Adipocyte (in vitro differentiated cells): ENCODE data around the gene ATG4C.

Experiments used
- DNase-seq: peaks from one replicate; pipeline ENCODE4 v3.0.0-alpha.2; 2015; ENCODE audit warnings: low read depth
- H3K27me3 ChIP-seq: replicated peaks from 2 replicates; pipeline ENCODE4 v1.7.0; 2013; ENCODE audit warnings: mild to moderate bottlenecking, low read length, moderate library complexity; ENCODE audit not compliant: control insufficient read depth, insufficient read depth
- H3K36me3 ChIP-seq: 2 replicates; pipeline ENCODE4 v1.7.0; 2013; ENCODE audit warnings: low read length, mild to moderate bottlenecking, moderate library complexity; ENCODE audit not compliant: control insufficient read depth, insufficient read depth, severe bottlenecking
- H3K4me1 ChIP-seq: 2 replicates; pipeline ENCODE4 v1.7.0; 2013; ENCODE audit warnings: mild to moderate bottlenecking, low read length, moderate library complexity; ENCODE audit not compliant: control insufficient read depth, insufficient read depth
- H3K4me3 ChIP-seq: 2 replicates; pipeline ENCODE4 v1.7.0; 2013; ENCODE audit warnings: mild to moderate bottlenecking, low read length, moderate library complexity
- H3K9ac ChIP-seq: 2 replicates; pipeline ENCODE4 v1.7.0; 2013; ENCODE audit warnings: mild to moderate bottlenecking, low read length, moderate library complexity
- H3K9me3 ChIP-seq: 2 replicates; pipeline ENCODE4 v1.7.0; 2013; ENCODE audit warnings: mild to moderate bottlenecking, low read length, moderate library complexity; ENCODE audit not compliant: control insufficient read depth

ATG4C gene

DNA sequence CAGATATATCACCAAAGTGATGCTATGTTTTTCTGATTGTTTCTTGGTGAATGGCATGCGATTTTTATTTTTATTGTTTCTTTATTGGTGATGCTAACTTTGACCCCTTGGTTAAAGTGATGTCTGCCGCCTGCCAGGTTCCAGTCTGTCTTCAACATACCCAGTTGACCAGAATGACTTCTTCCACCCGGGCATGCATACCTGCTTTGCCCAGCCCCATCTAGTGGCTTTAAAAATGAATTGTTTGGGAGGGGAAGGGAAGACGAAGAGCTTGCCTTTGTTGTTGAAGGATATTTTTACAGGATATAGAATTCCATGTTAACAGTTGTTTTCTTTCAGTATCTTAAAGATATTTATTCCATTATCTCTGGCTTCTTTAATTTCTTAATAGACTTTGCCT, 65.1 kb downstream of the ATG4C start:
- H3K9ac ChIP-seq: no peak overlapping the region
- no peaks in the 10 kb centered on the region for H3K27me3 ChIP-seq
- H3K36me3 ChIP-seq: peaks cover 9% of the 10 kb centered on the region
- no peak for DNase-seq
- no peaks in the 10 kb centered on the region for H3K9me3 ChIP-seq
- H3K4me3 ChIP-seq: no peak overlapping the region
- no peaks in the 10 kb centered on the region for H3K4me1 ChIP-seq

GRCh38 chr1:62852253-62852652, 68.3 kb downstream of the ATG4C start:
- no peaks in the 10 kb centered on the region for H3K9me3 ChIP-seq
- no peaks in the 10 kb centered on the region for H3K4me1 ChIP-seq
- DNase-seq: no peak
- no peaks in the 10 kb centered on the region for H3K27me3 ChIP-seq
- H3K4me3 ChIP-seq: no peak overlapping the region
- no peak overlapping the region for H3K9ac ChIP-seq
- peaks cover 5% of the 10 kb centered on the region for H3K36me3 ChIP-seq

DNA sequence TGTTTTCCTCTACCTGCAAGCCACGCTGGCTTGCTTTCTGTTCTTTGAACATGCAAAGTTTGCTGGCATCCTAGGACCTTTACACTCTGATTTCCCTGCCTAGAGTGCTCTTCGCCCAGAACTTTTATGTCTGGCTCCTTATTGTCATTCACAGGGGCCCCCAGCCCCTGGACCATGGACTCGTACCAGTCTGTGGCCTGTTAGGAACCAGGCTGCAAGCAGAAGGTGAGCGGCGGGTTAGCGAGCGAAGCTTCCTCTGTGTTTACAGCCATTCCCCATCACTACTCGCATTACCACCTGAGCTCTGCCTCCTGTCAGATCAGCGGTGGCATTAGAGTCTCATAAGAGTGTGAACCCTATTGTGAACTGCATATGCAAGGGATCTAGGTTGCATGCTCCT, 73.0 kb downstream of the ATG4C start:
- H3K27me3 ChIP-seq: no peaks in the 10 kb centered on the region
- H3K9me3 ChIP-seq: no peaks in the 10 kb centered on the region
- DNase-seq: no peak
- H3K9ac ChIP-seq: no peak overlapping the region
- H3K4me1 ChIP-seq: no peaks in the 10 kb centered on the region
- no peak overlapping the region for H3K4me3 ChIP-seq
- H3K36me3 ChIP-seq: peaks cover 5% of the 10 kb centered on the region

DNA sequence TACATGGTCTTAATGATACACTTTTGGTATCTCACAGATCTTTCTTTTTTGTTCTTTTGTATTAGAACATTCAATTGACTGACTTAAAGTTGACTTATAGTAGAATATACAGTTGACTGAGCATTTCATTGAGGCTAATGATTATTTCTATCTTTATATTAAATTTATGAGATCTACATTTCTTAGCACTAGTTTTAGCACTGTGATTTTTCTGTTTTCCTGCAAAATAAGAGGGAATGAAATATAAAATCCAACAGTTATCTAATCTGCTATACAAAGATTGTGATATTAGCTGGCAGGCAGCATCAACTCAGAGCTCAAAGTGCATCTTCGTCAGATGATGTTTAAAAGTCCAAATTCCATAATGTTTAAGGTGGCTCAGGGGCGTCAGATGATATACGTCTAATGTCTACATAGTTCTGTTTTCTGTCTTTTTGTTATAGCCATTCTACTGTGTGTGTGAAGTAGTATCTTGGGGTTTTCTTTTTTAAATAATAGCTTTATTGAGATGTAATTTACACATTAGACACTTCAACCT, 85.4 kb downstream of the ATG4C start:
- Histone ChIP-seq H3K4me3 (no peak overlapping the region), H3K36me3 (no peaks in the 10 kb centered on the region), H3K9ac (no peak overlapping the region), H3K27me3 (no peaks in the 10 kb centered on the region), H3K4me1 (peaks cover 5% of the 10 kb centered on the region), H3K9me3 (no peaks in the 10 kb centered on the region)
- no peak for DNase-seq

DNA sequence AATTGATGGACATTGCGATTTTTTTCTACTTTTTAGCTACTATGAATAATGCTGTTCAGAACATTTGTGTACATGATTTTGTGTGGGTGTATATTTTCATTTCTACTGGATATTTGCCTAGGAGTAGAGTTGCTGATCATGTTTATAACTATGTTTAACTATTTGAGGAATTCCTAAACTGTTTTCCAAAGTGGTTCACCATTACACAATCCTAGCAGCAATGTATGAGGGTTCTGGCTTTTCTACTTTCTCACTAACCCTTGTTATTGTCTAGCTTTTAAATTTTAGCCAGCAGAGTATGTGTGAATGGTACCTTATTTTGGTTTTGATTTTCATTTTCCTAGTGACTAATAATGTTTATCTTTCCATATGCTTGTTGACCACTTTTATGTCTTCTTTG, 86.2 kb downstream of the ATG4C start:
- H3K9me3 ChIP-seq: no peaks in the 10 kb centered on the region
- no peaks in the 10 kb centered on the region for H3K36me3 ChIP-seq
- no peaks in the 10 kb centered on the region for H3K27me3 ChIP-seq
- H3K9ac ChIP-seq: no peak overlapping the region
- DNase-seq: peak; percentile 22
- H3K4me3 ChIP-seq: no peak overlapping the region
- H3K4me1 ChIP-seq: peaks cover 5% of the 10 kb centered on the region

DNA sequence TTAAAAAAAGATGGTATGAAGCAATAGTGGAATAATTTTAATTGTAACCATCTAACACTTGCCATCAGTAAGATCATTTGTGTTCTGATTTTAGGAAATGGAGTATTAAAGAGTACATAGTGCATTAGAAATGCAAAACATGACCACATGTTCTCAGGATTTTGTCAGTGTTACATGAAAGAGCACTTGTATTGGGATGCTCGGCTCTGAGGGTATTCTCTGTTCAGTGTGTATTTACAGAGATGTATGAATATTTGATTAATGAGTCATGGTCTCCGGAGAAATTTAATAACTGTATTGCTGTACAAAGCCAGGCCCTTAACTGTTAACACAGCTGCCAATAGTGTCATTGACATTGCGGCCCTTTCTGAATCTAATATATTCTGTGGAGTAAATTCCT, 91.7 kb downstream of the ATG4C start:
- Histone ChIP-seq H3K4me1 (no peaks in the 10 kb centered on the region), H3K27me3 (no peaks in the 10 kb centered on the region), H3K9me3 (peaks cover 7% of the 10 kb centered on the region)

DNA sequence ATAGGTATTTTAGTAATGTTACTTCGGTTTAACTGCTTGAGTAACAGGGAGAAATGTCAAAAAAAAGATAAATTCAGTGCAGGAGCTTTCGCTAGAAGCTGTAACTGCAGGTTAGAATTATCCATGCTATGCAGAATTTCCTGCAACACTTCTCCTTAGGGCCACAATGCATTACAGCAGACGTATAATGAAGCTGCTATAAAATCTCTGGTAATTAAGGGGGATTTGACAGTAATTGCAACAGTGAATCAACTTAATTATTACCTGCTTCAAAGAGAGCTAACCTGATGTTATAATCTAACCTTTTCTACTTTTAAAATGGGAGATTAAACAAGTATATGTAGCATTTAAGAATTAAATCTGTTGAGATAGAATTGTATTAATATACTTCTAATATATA, 92.6 kb downstream of the ATG4C start:
- no peak overlapping the region for H3K9ac ChIP-seq
- DNase-seq: no peak
- no peaks in the 10 kb centered on the region for H3K4me1 ChIP-seq
- peaks cover 7% of the 10 kb centered on the region for H3K9me3 ChIP-seq
- no peak overlapping the region for H3K4me3 ChIP-seq
- H3K36me3 ChIP-seq: no peaks in the 10 kb centered on the region
- no peaks in the 10 kb centered on the region for H3K27me3 ChIP-seq

More for the DNA sequence above, 91.7 kb downstream of the ATG4C start:
- H3K36me3 ChIP-seq: no peaks in the 10 kb centered on the region
- no peak overlapping the region for H3K4me3 ChIP-seq
- no peak overlapping the region for H3K9ac ChIP-seq
- no peak for DNase-seq

DNA sequence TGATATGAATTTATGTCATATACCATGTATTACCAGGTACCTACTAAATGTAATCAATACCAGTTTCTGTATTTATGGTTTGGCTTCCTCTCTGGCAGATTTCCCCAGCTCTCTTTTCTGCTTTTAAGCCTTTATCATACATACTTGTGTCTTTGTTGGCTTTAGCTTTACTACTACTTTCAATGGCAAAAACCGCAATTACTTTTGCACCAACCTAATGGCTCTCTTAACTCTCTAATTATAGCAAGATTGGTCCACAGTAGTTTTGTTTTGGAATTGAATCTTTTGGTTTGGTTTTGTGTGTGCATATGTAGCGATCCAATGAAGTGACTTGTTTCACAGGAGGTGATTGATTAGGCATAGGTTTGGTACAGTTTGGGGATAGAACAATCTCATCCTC, 93.6 kb downstream of the ATG4C start:
- Histone ChIP-seq H3K9me3 (peaks cover 7% of the 10 kb centered on the region), H3K9ac (no peak overlapping the region)
- no peak for DNase-seq

GRCh38 chr1:62879962-62880361, 96.0 kb downstream of the ATG4C start:
- H3K27me3 ChIP-seq: no peaks in the 10 kb centered on the region

More for the DNA sequence above, 93.6 kb downstream of the ATG4C start:
- Histone ChIP-seq H3K4me3 (no peak overlapping the region), H3K4me1 (no peaks in the 10 kb centered on the region), H3K27me3 (no peaks in the 10 kb centered on the region), H3K36me3 (no peaks in the 10 kb centered on the region)

DNA sequence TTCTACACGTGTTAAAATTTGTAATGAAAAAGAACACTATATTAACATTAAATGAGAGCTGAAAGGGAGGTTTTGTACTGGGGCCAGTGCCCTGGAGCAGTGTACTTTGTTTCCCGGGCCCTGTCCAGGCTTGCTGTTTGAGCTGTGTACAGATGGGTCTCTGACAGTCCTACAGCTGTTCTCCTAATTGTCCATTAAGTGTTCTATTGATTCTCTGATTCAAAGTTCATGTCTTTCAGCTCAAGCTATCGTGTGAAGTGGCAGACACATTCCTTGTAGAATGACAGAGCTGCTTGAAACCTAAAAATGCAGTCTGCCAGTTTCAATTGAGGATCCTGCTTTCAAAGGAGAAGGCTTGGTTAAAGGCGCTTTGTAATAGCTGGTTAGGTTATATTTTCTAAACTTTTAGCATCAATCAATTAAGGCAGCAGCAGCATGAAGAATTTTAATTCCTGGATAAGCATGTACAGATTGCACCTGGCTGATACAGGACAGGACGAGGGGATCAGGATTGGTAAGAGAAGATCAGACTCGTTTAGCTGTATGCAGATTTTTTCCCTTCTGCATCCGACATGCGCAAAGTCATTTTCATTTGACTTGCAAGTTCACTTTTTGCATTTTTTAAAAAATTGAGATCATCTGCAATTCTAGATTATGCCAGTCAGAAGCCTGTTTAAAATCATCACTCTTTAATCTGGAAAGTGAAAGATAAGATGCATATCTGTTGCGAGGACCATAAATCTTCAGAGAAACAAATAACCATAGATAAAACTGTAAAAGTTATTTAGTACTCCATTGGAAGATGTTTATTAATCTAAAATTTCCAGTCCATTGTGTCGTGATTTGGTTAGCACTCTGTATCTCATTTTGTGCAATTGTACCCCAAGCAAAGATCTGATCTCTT, 98.5 kb downstream of the ATG4C start:
- no peaks in the 10 kb centered on the region for H3K27me3 ChIP-seq
- H3K9ac ChIP-seq: no peak overlapping the region
- no peak overlapping the region for H3K4me3 ChIP-seq
- H3K9me3 ChIP-seq: peaks cover 7% of the 10 kb centered on the region
- no peak for DNase-seq
- no peaks in the 10 kb centered on the region for H3K4me1 ChIP-seq
- no peaks in the 10 kb centered on the region for H3K36me3 ChIP-seq

More at GRCh38 chr1:62879962-62880361, 96.0 kb downstream of the ATG4C start:
- no peak overlapping the region for H3K9ac ChIP-seq
- DNase-seq: no peak
- peaks cover 7% of the 10 kb centered on the region for H3K9me3 ChIP-seq
- H3K36me3 ChIP-seq: no peaks in the 10 kb centered on the region
- H3K4me3 ChIP-seq: no peak overlapping the region
- no peaks in the 10 kb centered on the region for H3K4me1 ChIP-seq

GRCh38 chr1:62884156-62884740, 100.3 kb downstream of the ATG4C start:
- H3K9ac ChIP-seq: no peak overlapping the region
- H3K9me3 ChIP-seq: peaks cover 7% of the 10 kb centered on the region
- no peaks in the 10 kb centered on the region for H3K36me3 ChIP-seq
- no peaks in the 10 kb centered on the region for H3K27me3 ChIP-seq
- H3K4me1 ChIP-seq: no peaks in the 10 kb centered on the region
- H3K4me3 ChIP-seq: no peak overlapping the region
- DNase-seq: no peak
